Measurements from ENCODE around the gene DELE1. TPM values are rescaled to one million over a fixed set of nuclear protein-coding genes. Genes with fewer than 3 reads are reported as not detected.

Gene DELE1
- total RNA-seq, 1 donor from 2014 or later, result 93.5 TPM

DNA sequence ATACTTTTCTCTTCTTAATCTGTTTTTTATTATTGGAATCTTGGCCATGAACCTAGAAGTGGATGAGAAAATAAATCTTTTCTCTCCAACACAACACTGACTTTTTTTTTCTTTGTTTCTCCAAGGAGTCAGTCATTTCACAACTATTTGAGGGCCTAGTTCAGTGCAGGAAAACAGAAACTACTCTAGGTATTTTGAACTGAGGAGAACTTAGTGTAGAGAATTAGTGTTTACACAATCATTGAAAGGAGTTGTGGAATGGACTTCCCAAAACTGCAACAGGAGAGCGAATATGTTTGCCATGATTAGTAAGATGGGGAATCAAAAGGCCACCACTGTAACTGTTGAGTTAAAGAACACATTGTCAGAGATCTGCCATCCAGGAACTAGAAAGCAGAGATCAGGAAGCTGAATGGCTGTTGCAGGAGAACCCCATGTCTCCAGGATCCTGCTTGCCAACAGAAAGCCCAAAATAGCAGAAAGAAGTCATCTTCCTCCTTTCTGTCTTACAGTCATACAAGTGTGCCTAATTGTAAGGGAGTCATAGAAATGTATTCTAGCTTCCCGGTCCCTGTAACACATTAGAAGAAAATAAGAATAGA, 25.1 kb upstream of the DELE1 start:
- no peak overlapping the region for H3K27ac Mint-ChIP-seq (ENCODE audit: unreplicated experiment)
- no peaks in the 10 kb centered on the region for H3K27me3 Mint-ChIP-seq (ENCODE audit: low read depth)
- H3K36me3 Mint-ChIP-seq (ENCODE audit: low read depth), result no peaks in the 10 kb centered on the region
- no peak overlapping the region for H3K4me3 Mint-ChIP-seq
- no peaks in the 10 kb centered on the region for H3K4me1 Mint-ChIP-seq
- no peaks in the 10 kb centered on the region for H3K9me3 Mint-ChIP-seq
- no peak for DNase-seq (ENCODE audit: low read depth, low spot score)
- TF ChIP-seq, protein P1, sequence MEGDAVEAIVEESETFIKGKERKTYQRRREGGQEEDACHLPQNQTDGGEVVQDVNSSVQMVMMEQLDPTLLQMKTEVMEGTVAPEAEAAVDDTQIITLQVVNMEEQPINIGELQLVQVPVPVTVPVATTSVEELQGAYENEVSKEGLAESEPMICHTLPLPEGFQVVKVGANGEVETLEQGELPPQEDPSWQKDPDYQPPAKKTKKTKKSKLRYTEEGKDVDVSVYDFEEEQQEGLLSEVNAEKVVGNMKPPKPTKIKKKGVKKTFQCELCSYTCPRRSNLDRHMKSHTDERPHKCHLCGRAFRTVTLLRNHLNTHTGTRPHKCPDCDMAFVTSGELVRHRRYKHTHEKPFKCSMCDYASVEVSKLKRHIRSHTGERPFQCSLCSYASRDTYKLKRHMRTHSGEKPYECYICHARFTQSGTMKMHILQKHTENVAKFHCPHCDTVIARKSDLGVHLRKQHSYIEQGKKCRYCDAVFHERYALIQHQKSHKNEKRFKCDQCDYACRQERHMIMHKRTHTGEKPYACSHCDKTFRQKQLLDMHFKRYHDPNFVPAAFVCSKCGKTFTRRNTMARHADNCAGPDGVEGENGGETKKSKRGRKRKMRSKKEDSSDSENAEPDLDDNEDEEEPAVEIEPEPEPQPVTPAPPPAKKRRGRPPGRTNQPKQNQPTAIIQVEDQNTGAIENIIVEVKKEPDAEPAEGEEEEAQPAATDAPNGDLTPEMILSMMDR (conservative IDR thresholded peaks at IDR 0.05), result no peak

DNA sequence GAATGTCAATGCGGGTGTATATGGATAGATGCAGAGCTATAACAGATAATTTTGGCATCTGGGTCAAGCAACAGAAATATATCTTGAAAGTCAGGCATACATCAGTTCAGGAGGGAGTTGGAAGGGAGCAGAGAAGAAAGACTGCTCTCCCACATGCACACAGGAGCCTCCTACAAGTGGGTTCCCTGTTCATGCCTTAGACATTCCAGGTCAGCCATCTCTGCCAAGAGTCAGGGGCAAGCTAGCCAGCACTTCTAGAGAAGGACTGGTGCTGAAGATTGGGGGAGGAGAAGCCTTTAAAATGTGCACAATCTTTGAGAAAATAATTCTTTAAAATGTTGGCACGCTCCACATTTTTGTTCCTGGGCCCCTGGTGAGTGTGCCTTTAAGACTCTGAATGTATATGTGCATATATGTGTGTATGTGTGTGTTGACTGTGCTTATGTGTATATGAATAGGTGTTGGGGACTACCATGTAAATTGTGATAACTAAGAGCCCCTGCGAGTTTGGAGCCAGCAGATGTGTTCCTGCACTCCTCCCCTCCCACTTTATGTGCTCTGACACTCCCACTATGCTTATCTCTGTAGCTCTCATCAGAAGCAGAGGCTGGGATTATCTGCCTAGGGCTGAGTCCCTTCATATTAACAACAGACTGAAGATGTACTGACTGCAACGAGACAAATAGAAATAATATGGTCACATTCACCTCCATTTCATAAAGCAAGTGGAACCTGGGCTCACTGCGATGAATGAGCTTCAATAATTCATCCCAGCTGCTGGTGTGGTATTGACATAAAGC, 21.5 kb upstream of the DELE1 start:
- H3K36me3 Mint-ChIP-seq (ENCODE audit: low read depth), result no peaks in the 10 kb centered on the region
- H3K4me1 Mint-ChIP-seq, result no peaks in the 10 kb centered on the region
- TF ChIP-seq, protein P1 (conservative IDR thresholded peaks at IDR 0.05), result no peak
- H3K27me3 Mint-ChIP-seq (ENCODE audit: low read depth), result no peaks in the 10 kb centered on the region
- no peak overlapping the region for H3K4me3 Mint-ChIP-seq
- no peaks in the 10 kb centered on the region for H3K9me3 Mint-ChIP-seq
- no peak overlapping the region for H3K27ac Mint-ChIP-seq (ENCODE audit: unreplicated experiment)
- DNase-seq (ENCODE audit: low read depth, low spot score), result no peak

DNA sequence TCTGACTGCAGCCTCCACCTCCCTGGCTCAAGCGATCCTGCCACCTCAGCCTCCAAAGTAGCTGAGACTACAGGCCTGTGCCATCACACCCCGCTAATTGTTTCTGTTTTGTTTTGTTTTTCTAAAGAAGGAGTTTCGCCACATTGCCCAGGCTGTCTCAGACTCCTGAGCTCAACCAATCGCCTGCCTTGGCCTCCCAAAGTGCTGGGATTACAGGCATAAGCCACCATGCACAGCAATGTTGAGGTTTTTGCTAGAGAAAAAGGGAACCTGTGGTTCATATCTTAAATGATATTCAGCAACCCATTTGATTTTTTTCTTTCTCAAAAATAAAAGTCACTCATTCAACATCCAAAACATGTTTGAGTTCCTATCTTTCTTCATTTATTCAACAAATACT, 20.4 kb upstream of the DELE1 start:
- Mint-ChIP-seq H3K27ac (ENCODE audit: unreplicated experiment) (no peak overlapping the region), H3K9me3 (no peaks in the 10 kb centered on the region), H3K27me3 (ENCODE audit: low read depth) (no peaks in the 10 kb centered on the region), H3K4me1 (no peaks in the 10 kb centered on the region), H3K4me3 (no peak overlapping the region), H3K36me3 (ENCODE audit: low read depth) (no peaks in the 10 kb centered on the region)
- TF ChIP-seq, protein P1 (conservative IDR thresholded peaks at IDR 0.05), result no peak
- DNase-seq (ENCODE audit: low read depth, low spot score), result no peak

DNA sequence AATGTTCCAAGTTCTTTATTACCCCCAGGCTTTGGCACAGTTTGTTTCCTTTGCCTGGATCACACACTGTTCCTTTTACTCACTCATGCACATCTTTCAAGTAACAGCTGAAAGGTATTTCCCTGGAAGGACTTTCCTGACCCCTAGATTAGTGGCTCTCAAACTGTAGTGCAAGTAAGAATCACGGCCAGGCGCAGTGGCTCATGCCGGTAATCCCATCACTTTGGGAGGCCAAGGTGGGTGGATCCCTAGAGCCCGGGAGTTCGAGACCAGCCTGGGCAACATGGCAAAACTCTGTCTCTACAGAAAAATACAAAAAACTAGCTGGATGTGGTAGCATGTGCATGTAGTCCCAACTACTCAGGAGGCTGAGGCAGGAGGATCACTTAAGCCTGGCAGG, 19.1 kb upstream of the DELE1 start:
- no peak for DNase-seq (ENCODE audit: low read depth, low spot score)
- Mint-ChIP-seq H3K27me3 (ENCODE audit: low read depth) (no peaks in the 10 kb centered on the region), H3K4me3 (no peak overlapping the region), H3K4me1 (no peaks in the 10 kb centered on the region), H3K27ac (ENCODE audit: unreplicated experiment) (no peak overlapping the region), H3K9me3 (no peaks in the 10 kb centered on the region), H3K36me3 (ENCODE audit: low read depth) (no peaks in the 10 kb centered on the region)
- TF ChIP-seq, protein P1 (conservative IDR thresholded peaks at IDR 0.05), result no peak

DNA sequence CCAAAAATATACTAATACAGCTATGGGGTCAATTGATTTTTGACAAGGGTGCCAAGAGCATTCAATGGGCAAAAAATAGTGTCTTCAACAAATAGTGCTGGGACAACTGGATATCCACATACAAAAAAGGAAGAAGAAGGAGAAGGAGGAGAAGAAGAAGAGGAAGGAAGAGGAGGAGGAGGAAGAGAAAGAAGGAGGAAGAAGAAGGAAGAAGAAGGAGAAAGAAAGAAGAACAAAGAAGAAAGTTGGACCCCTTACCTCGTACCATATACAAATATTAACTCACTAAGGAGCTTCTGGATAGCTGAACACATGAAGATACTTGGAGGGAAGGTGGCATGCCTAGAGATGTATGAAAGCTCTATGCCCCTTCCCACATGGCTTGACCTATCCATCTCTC, 17.2 kb upstream of the DELE1 start:
- Mint-ChIP-seq H3K36me3 (ENCODE audit: low read depth) (no peaks in the 10 kb centered on the region), H3K27ac (ENCODE audit: unreplicated experiment) (no peak overlapping the region), H3K4me3 (no peak overlapping the region)

More for the DNA sequence above, 17.2 kb upstream of the DELE1 start:
- TF ChIP-seq, protein P1 (conservative IDR thresholded peaks at IDR 0.05), result no peak
- Mint-ChIP-seq H3K4me1 (no peaks in the 10 kb centered on the region), H3K27me3 (ENCODE audit: low read depth) (no peaks in the 10 kb centered on the region), H3K9me3 (no peaks in the 10 kb centered on the region)
- DNase-seq (ENCODE audit: low read depth, low spot score), result no peak
